Measurements from ENCODE around the gene GCN1. TPM values are rescaled to one million over a fixed set of nuclear protein-coding genes. Genes with fewer than 3 reads are reported as not detected.

Gene GCN1
- total and polyA plus RNA-seq, 7 experiments from 2014 or later: 20.3 to 142 (median 122) TPM

- H3K27ac ChIP-seq (ENCODE audit: low read depth, low read length): no peak overlapping the region
- no peaks in the 10 kb centered on the region for H3K27me3 Mint-ChIP-seq
- H3K27ac Mint-ChIP-seq: no peak overlapping the region
- no peak for ATAC-seq
- H3K9me3 ChIP-seq (ENCODE audit: control insufficient read depth in 2 of 3, low read length in 3 of 3): no peaks in the 10 kb centered on the region
- ChIA-PET POLR2A (no interaction called here), CTCF (no interaction called here)
- H3K36me3 Mint-ChIP-seq: peaks cover 15 to 52% (median 23%) of the 10 kb centered on the region in 5 donors
- peaks cover 0 to 1% (median 0%) of the 10 kb centered on the region in 11 donors for H3K9me3 Mint-ChIP-seq
- H3K27me3 ChIP-seq (ENCODE audit: control insufficient read depth in 2 of 2, insufficient read depth in 2 of 2, low read length in 2 of 2): no peaks in the 10 kb centered on the region
- H3K36me3 ChIP-seq (ENCODE audit: control insufficient read depth in 2 of 3, insufficient read depth in 3 of 3, low read length in 3 of 3): peaks cover 10 to 87% (median 48%) of the 10 kb centered on the region in 3 experiments
- H3K4me1 Mint-ChIP-seq: peaks cover 0 to 10% (median 0%) of the 10 kb centered on the region in 7 donors
- no peak for DNase-seq
- no peak overlapping the region for H3K4me3 ChIP-seq (ENCODE audit: low read length)
- intact Hi-C loops (cut with micrococcal nuclease): no loop called here
- H3K4me1 ChIP-seq (ENCODE audit: control insufficient read depth in 2 of 2, insufficient read depth in 2 of 2, low read length in 2 of 2): no peaks in the 10 kb centered on the region
- H3K4me3 Mint-ChIP-seq: no peak overlapping the region
Measured at GRCh38 chr12:120161852-120162251, 32.7 kb downstream of the GCN1 start.

DNA sequence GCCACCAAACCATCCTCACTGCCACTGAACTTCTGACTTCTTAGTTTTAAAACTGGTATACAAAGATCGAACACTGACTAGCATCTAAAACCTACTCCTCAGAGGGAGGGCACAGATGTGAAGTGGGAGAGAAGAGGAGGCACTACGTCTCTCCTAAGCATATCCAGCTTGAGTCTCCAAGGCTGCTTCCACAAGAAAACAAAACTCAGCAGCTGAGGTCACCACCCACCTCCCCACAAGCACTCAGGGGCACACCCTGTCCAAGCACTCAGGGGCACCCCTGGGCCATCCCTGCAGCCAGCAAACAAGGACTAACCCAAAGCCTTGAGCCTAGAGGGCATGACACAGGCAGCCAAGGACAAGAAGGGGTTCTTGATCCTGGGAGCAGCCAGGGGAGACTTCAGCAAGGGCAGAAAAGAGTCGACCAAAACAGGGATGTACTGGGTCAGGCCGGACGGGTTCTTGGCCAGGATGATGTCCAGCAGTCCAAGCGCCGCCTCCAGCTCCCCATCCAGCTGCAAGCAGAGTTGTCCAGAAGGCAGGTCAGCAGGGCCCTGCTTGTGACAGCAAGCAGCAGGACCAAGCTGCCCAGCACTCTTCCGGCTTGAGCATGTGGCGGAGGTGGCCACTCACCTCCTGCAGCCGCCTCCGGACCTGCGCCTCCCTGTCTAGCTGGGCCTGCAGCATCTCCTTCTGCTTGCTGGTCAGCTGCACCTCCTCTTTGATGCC, 34.8 kb downstream of the GCN1 start:
- ATAC-seq (no peak), DNase-seq (no peak)
- Mint-ChIP-seq H3K4me3 (no peak overlapping the region), H3K27me3 (no peaks in the 10 kb centered on the region), H3K27ac (peak overlapping the region in 2 of 9 donors; percentile 8 to 49), H3K9me3 (peaks cover 0 to 1% (median 0%) of the 10 kb centered on the region in 11 donors), H3K4me1 (peaks cover 0 to 10% (median 0%) of the 10 kb centered on the region in 7 donors), H3K36me3 (peaks cover 15 to 68% (median 28%) of the 10 kb centered on the region in 5 donors)
- no peaks in the 10 kb centered on the region for H3K4me1 ChIP-seq (ENCODE audit: control insufficient read depth in 2 of 2, insufficient read depth in 2 of 2, low read length in 2 of 2)
- ChIA-PET POLR2A (no interaction called here), CTCF (interaction anchor here (0.5 to 0.6 kb wide), 2 partner anchors 16 to 69 kb away, joined by 3 read pairs; no protein-coding TSS in a partner anchor)
- no peaks in the 10 kb centered on the region for H3K9me3 ChIP-seq (ENCODE audit: control insufficient read depth in 2 of 3, low read length in 3 of 3)
- H3K4me3 ChIP-seq (ENCODE audit: low read length): no peak overlapping the region
- H3K36me3 ChIP-seq (ENCODE audit: control insufficient read depth in 2 of 3, insufficient read depth in 3 of 3, low read length in 3 of 3): peaks cover 10 to 97% (median 62%) of the 10 kb centered on the region in 3 experiments
- intact Hi-C loops (cut with micrococcal nuclease): no loop called here
- no peaks in the 10 kb centered on the region for H3K27me3 ChIP-seq (ENCODE audit: control insufficient read depth in 2 of 2, insufficient read depth in 2 of 2, low read length in 2 of 2)
- H3K27ac ChIP-seq (ENCODE audit: low read depth, low read length): no peak overlapping the region

- no peak overlapping the region for H3K4me3 Mint-ChIP-seq
- H3K36me3 Mint-ChIP-seq: peaks cover 18 to 72% (median 28%) of the 10 kb centered on the region in 5 donors
- ChIA-PET POLR2A (no interaction called here), CTCF (no interaction called here)
- H3K27ac ChIP-seq (ENCODE audit: low read depth, low read length): no peak overlapping the region
- H3K4me1 ChIP-seq (ENCODE audit: control insufficient read depth in 2 of 2, insufficient read depth in 2 of 2, low read length in 2 of 2): no peaks in the 10 kb centered on the region
- H3K4me3 ChIP-seq (ENCODE audit: low read length): no peak overlapping the region
- H3K27me3 ChIP-seq (ENCODE audit: control insufficient read depth in 2 of 2, insufficient read depth in 2 of 2, low read length in 2 of 2): no peaks in the 10 kb centered on the region
- intact Hi-C loops (cut with micrococcal nuclease): no loop called here
- no peaks in the 10 kb centered on the region for H3K9me3 ChIP-seq (ENCODE audit: control insufficient read depth in 2 of 3, low read length in 3 of 3)
- H3K9me3 Mint-ChIP-seq: peaks cover 0 to 1% (median 0%) of the 10 kb centered on the region in 11 donors
- H3K27ac Mint-ChIP-seq: no peak overlapping the region
- H3K27me3 Mint-ChIP-seq: no peaks in the 10 kb centered on the region
- H3K36me3 ChIP-seq (ENCODE audit: control insufficient read depth in 2 of 3, insufficient read depth in 3 of 3, low read length in 3 of 3): peaks cover 13 to 97% (median 58%) of the 10 kb centered on the region in 3 experiments
- DNase-seq (no peak), ATAC-seq (no peak)
- peaks cover 0 to 10% (median 0%) of the 10 kb centered on the region in 7 donors for H3K4me1 Mint-ChIP-seq
Measured at GRCh38 chr12:120158351-120158750, 36.2 kb downstream of the GCN1 start.

- no peaks in the 10 kb centered on the region for H3K27me3 ChIP-seq (ENCODE audit: control insufficient read depth in 2 of 2, insufficient read depth in 2 of 2, low read length in 2 of 2)
- peaks cover 13 to 97% (median 64%) of the 10 kb centered on the region in 3 experiments for H3K36me3 ChIP-seq (ENCODE audit: control insufficient read depth in 2 of 3, insufficient read depth in 3 of 3, low read length in 3 of 3)
- H3K9me3 ChIP-seq (ENCODE audit: control insufficient read depth in 2 of 3, low read length in 3 of 3): no peaks in the 10 kb centered on the region
- H3K27ac ChIP-seq (ENCODE audit: low read depth, low read length): no peak overlapping the region
- H3K4me1 ChIP-seq (ENCODE audit: control insufficient read depth in 2 of 2, insufficient read depth in 2 of 2, low read length in 2 of 2): no peaks in the 10 kb centered on the region
- peaks cover 18 to 69% (median 28%) of the 10 kb centered on the region in 5 donors for H3K36me3 Mint-ChIP-seq
- H3K27me3 Mint-ChIP-seq: no peaks in the 10 kb centered on the region
- H3K9me3 Mint-ChIP-seq: peaks cover 0 to under 1% (median 0%) of the 10 kb centered on the region in 11 donors
- POLR2A ChIA-PET: no interaction called here
- H3K4me3 ChIP-seq (ENCODE audit: low read length): no peak overlapping the region
- CTCF ChIA-PET: no interaction called here
- ATAC-seq (no peak), DNase-seq (no peak)
- intact Hi-C loops (cut with micrococcal nuclease): no loop called here
- H3K4me1 Mint-ChIP-seq: peaks cover 0 to 10% (median 0%) of the 10 kb centered on the region in 7 donors
- no peak overlapping the region for H3K4me3 Mint-ChIP-seq
- peak overlapping the region in 2 of 9 donors; percentile 11 to 45 for H3K27ac Mint-ChIP-seq
Measured at GRCh38 chr12:120157678-120158077, 36.8 kb downstream of the GCN1 start.

DNA sequence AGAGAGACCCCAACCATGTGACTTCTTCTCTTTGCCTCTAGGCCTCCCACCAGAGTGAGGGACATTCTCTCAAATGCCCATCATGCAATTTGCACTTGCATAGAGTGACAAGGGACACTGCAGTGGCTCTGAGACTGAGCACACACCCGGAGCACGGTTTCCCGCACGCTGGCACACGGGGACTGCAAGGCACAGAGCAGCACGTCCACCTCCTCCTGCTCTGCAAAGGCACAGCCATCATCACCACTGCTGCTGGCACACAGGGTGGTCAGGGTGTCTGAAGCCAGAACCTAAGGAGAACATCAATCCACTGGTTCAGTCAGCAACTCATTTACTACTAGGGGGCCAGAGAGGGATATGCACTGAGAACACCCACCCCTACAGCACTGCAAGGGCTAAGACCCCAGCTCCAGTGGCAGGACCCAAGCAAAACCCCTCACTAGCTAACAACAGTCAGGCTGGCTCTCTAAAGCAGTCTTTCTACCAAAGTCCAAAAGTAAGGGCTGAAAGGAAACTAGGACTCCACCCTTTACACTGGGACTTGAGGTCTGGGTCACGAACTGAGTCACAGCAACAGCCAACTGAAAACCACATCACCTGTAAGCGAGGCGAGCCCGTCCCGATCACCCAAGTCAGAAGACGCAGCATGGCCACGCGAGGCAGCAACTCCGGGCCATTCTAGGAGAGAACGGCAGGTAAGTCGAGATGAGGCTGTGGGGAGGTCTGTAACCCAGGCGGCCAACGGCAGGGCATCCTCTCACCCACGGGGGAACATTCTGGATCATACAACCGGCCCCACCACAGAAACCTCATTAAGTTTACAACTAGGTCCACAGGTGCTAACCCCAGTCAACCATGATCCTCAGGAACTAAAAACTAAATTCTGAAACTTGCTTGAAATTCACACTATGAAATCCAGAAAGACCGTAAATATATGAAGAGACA, 37.9 kb downstream of the GCN1 start:
- DNase-seq (no peak), ATAC-seq (no peak)
- Mint-ChIP-seq H3K4me3 (no peak overlapping the region), H3K36me3 (peaks cover 14 to 60% (median 21%) of the 10 kb centered on the region in 5 donors), H3K27ac (no peak overlapping the region), H3K9me3 (no peaks in the 10 kb centered on the region), H3K4me1 (peaks cover 0 to 10% (median 0%) of the 10 kb centered on the region in 7 donors), H3K27me3 (no peaks in the 10 kb centered on the region)
- no peaks in the 10 kb centered on the region for H3K4me1 ChIP-seq (ENCODE audit: control insufficient read depth in 2 of 2, insufficient read depth in 2 of 2, low read length in 2 of 2)
- no peaks in the 10 kb centered on the region for H3K27me3 ChIP-seq (ENCODE audit: control insufficient read depth in 2 of 2, insufficient read depth in 2 of 2, low read length in 2 of 2)
- H3K4me3 ChIP-seq (ENCODE audit: low read length): no peak overlapping the region
- intact Hi-C loops (cut with micrococcal nuclease): no loop called here
- no peak overlapping the region for H3K27ac ChIP-seq (ENCODE audit: low read depth, low read length)
- POLR2A ChIA-PET: interaction anchor here (0.6 kb wide), 1 partner anchor 56 kb away, joined by 3 read pairs; no protein-coding TSS in a partner anchor
- CTCF ChIA-PET: no interaction called here
- H3K36me3 ChIP-seq (ENCODE audit: control insufficient read depth in 2 of 3, insufficient read depth in 3 of 3, low read length in 3 of 3): peaks cover 7 to 92% (median 58%) of the 10 kb centered on the region in 3 experiments
- no peaks in the 10 kb centered on the region for H3K9me3 ChIP-seq (ENCODE audit: control insufficient read depth in 2 of 3, low read length in 3 of 3)

DNA sequence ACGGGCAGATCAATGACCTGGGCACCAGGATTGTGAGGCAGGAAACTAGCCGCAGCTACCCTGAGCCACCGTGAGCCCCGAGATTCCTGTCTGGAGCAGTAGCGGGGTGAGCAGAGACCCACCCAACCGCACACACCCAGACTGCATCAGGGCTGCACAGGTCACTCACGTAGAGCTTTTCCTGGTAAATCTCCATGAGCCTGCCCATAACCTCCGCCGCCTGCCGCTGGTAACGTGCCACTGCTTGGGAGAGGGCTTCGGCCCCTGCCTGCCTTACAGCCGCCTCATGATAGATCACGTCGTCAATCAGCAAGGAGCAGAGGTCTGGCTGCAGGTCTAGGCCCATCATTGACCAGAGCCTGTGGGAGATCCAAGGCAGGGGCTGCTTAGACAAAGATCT, 39.4 kb downstream of the GCN1 start:
- no peak for ATAC-seq
- peaks cover 0 to 6% (median 0%) of the 10 kb centered on the region in 7 donors for H3K4me1 Mint-ChIP-seq
- no peaks in the 10 kb centered on the region for H3K27me3 Mint-ChIP-seq
- peaks cover 7 to 50% (median 11%) of the 10 kb centered on the region in 5 donors for H3K36me3 Mint-ChIP-seq
- H3K36me3 ChIP-seq (ENCODE audit: control insufficient read depth in 2 of 3, insufficient read depth in 3 of 3, low read length in 3 of 3): peaks cover 3 to 91% (median 47%) of the 10 kb centered on the region in 3 experiments
- H3K9me3 ChIP-seq (ENCODE audit: control insufficient read depth in 2 of 3, low read length in 3 of 3): no peaks in the 10 kb centered on the region
- ChIA-PET CTCF (no interaction called here), POLR2A (no interaction called here)
- no peaks in the 10 kb centered on the region for H3K9me3 Mint-ChIP-seq
- no peak overlapping the region for H3K4me3 Mint-ChIP-seq
- no peak overlapping the region for H3K4me3 ChIP-seq (ENCODE audit: low read length)
- intact Hi-C loops (cut with micrococcal nuclease): no loop called here
- H3K27me3 ChIP-seq (ENCODE audit: control insufficient read depth in 2 of 2, insufficient read depth in 2 of 2, low read length in 2 of 2): no peaks in the 10 kb centered on the region
- H3K27ac Mint-ChIP-seq: no peak overlapping the region
- H3K27ac ChIP-seq (ENCODE audit: low read depth, low read length): no peak overlapping the region
- no peak for DNase-seq
- no peaks in the 10 kb centered on the region for H3K4me1 ChIP-seq (ENCODE audit: control insufficient read depth in 2 of 2, insufficient read depth in 2 of 2, low read length in 2 of 2)
